ENCODE data around the gene PLD4. TPM values are rescaled to one million over a fixed set of nuclear protein-coding genes. Genes with fewer than 3 reads are reported as not detected.

Gene PLD4
- total and polyA plus RNA-seq, 9 of the 15 experiments (the other 6 are each of a cell fraction or from before 2014, with no cell fraction given): 0.18 to 0.24 TPM; not detected in 7

- TF ChIP-seq MTA3 (IDR thresholded peaks at IDR 0.05; ENCODE audit: borderline replicate concordance) (0 out of 2 replicates have a peak, but pooled peaks have one; percentile 33), ZNF184 (CRISPR knock-in tag; IDR thresholded peaks at IDR 0.05) (no peak), XRCC4 (IDR thresholded peaks at IDR 0.05; ENCODE audit: extremely low read depth, insufficient read depth, insufficient read length) (no peak), POLR3A (IDR thresholded peaks at IDR 0.05; ENCODE audit: borderline replicate concordance, extremely low read depth, insufficient read depth, insufficient read length) (no peak), HSF4 (CRISPR knock-in tag; IDR thresholded peaks at IDR 0.05; ENCODE audit: borderline replicate concordance) (no peak), RB1 (IDR thresholded peaks at IDR 0.05; ENCODE audit: low read depth) (peak; percentile 73; the same call in 1 of the 2 replicates), MCM7 (IDR thresholded peaks at IDR 0.05) (no peak), TEAD1 (CRISPR knock-in tag; IDR thresholded peaks at IDR 0.05) (0 out of 4 replicates have a peak, but pooled peaks of 1 of the 2 experiments have one; percentile 34), CBX3 (IDR thresholded peaks at IDR 0.05; ENCODE audit: borderline replicate concordance in 1 of 2, low read length in 2 of 2) (no peak), THRA (IDR thresholded peaks at IDR 0.05) (no peak), ZNF146 (CRISPR knock-in tag; IDR thresholded peaks at IDR 0.05; ENCODE audit: unreplicated experiment) (no peak), BRCA1 (IDR thresholded peaks at IDR 0.05) (no peak), BRCA1 (CRISPR knock-in tag; IDR thresholded peaks at IDR 0.05) (no peak), ZBTB12 (CRISPR knock-in tag; IDR thresholded peaks at IDR 0.05) (no peak), TAF15 (IDR thresholded peaks at IDR 0.05; ENCODE audit: low read depth, low read length) (no peak), MYC (IDR thresholded peaks at IDR 0.05; ENCODE audit: low read depth, low read length) (0 out of 2 replicates have a peak, but pooled peaks have one; percentile 14), MYC (CRISPR knock-in tag; IDR thresholded peaks at IDR 0.05; ENCODE audit: borderline replicate concordance, low read depth) (no peak), TAF1 (IDR thresholded peaks at IDR 0.05; ENCODE audit: control insufficient read depth, extremely low read depth, insufficient read depth, low read length, severe bottlenecking) (no peak), ZNF316 (IDR thresholded peaks at IDR 0.05) (no peak), HDGF (IDR thresholded peaks at IDR 0.05) (0 out of 2 replicates have a peak, but pooled peaks have one; percentile 23), ELF2 (CRISPR knock-in tag; IDR thresholded peaks at IDR 0.05) (no peak), SAFB (IDR thresholded peaks at IDR 0.05; ENCODE audit: borderline replicate concordance, low read depth, low read length) (peak; percentile 52; the same call in 1 of the 2 replicates), CHD1 (IDR thresholded peaks at IDR 0.05; ENCODE audit: low read length) (no peak), PRMT5 (CRISPR knock-in tag; IDR thresholded peaks at IDR 0.05) (no peak), YY1 (IDR thresholded peaks at IDR 0.05; ENCODE audit: borderline replicate concordance in 1 of 3, control insufficient read depth in 1 of 3, extremely low read depth in 1 of 3, insufficient read depth in 3 of 3, insufficient read length in 1 of 3, insufficient replicate concordance in 2 of 3, low read depth in 1 of 3, low read length in 2 of 3) (peak in 1 of 3 experiments; percentile 35), TARDBP (IDR thresholded peaks at IDR 0.05) (no peak), TOE1 (IDR thresholded peaks at IDR 0.05; ENCODE audit: borderline replicate concordance) (0 out of 2 replicates have a peak, but pooled peaks have one; percentile 29), TOE1 (CRISPR knock-in tag; IDR thresholded peaks at IDR 0.05; ENCODE audit: borderline replicate concordance, low read depth) (no peak)
These were observed 51.7 kb downstream of the PLD4 start (continued) for GRCh38 chr14:104976198-104977007.
